GM12874 (cell line): Measurements from ENCODE around the gene FSIP1.
A peak's percentile ranks its signal among the peaks of the same experiment; 100 is the strongest.

ENCODE experiments used
- CTCF ChIP-seq: IDR thresholded peaks from 2 replicates; pipeline ENCODE4 v1.5.1; 2011; ENCODE audit warnings: low read depth, mild to moderate bottlenecking, control low read depth, low read length, moderate library complexity; ENCODE audit not compliant: insufficient read depth

FSIP1 gene

GRCh38 chr15:39695793-39696192 lies 86.8 kb downstream of the FSIP1 start:
- no peak for TF ChIP-seq CTCF

- TF ChIP-seq CTCF: no peak
Observed at GRCh38 chr15:39692356-39693327, 90.0 kb downstream of the FSIP1 start.

GRCh38 chr15:39690881-39691634 lies 91.6 kb downstream of the FSIP1 start:
- TF ChIP-seq CTCF: no peak

GRCh38 chr15:39687965-39688364 lies 94.7 kb downstream of the FSIP1 start:
- no peak for TF ChIP-seq CTCF

- TF ChIP-seq CTCF: peak; percentile 60
Observed at GRCh38 chr15:39685999-39686613, 96.5 kb downstream of the FSIP1 start.

GRCh38 chr15:39685367-39685766 lies 97.3 kb downstream of the FSIP1 start:
- no peak for TF ChIP-seq CTCF

GRCh38 chr15:39684233-39684632 lies 98.4 kb downstream of the FSIP1 start:
- no peak for TF ChIP-seq CTCF
